ENCODE results near the gene RPRD1B.

GRCh38 chr20:37986044-37986858 is 47.3 kb upstream of the RPRD1B start:
- TF ChIP-seq KLF9 (CRISPR knock-in tag; IDR thresholded peaks at IDR 0.05; ENCODE audit: low read depth) (no peak), TRIM24 (CRISPR knock-in tag; IDR thresholded peaks at IDR 0.05) (no peak), ARID4A (CRISPR knock-in tag; IDR thresholded peaks at IDR 0.05; ENCODE audit: borderline replicate concordance) (no peak), FOXM1 (CRISPR knock-in tag; IDR thresholded peaks at IDR 0.05) (no peak), GTF2F1 (IDR thresholded peaks at IDR 0.05; ENCODE audit: low read length) (no peak), TERF1 (CRISPR knock-in tag; IDR thresholded peaks at IDR 0.05) (no peak), WIZ (CRISPR knock-in tag; IDR thresholded peaks at IDR 0.05) (no peak), ZNF3 (CRISPR knock-in tag; IDR thresholded peaks at IDR 0.05) (no peak), RELA (CRISPR knock-in tag; IDR thresholded peaks at IDR 0.05) (no peak), MTA1 (CRISPR knock-in tag; IDR thresholded peaks at IDR 0.05; ENCODE audit: borderline replicate concordance) (no peak)
- TF ChIP-seq, protein P1, sequence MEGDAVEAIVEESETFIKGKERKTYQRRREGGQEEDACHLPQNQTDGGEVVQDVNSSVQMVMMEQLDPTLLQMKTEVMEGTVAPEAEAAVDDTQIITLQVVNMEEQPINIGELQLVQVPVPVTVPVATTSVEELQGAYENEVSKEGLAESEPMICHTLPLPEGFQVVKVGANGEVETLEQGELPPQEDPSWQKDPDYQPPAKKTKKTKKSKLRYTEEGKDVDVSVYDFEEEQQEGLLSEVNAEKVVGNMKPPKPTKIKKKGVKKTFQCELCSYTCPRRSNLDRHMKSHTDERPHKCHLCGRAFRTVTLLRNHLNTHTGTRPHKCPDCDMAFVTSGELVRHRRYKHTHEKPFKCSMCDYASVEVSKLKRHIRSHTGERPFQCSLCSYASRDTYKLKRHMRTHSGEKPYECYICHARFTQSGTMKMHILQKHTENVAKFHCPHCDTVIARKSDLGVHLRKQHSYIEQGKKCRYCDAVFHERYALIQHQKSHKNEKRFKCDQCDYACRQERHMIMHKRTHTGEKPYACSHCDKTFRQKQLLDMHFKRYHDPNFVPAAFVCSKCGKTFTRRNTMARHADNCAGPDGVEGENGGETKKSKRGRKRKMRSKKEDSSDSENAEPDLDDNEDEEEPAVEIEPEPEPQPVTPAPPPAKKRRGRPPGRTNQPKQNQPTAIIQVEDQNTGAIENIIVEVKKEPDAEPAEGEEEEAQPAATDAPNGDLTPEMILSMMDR (CRISPR knock-in tag; IDR thresholded peaks at IDR 0.05), result no peak
